ENCODE results near the gene EPHA10.

- TF ChIP-seq, protein P1, sequence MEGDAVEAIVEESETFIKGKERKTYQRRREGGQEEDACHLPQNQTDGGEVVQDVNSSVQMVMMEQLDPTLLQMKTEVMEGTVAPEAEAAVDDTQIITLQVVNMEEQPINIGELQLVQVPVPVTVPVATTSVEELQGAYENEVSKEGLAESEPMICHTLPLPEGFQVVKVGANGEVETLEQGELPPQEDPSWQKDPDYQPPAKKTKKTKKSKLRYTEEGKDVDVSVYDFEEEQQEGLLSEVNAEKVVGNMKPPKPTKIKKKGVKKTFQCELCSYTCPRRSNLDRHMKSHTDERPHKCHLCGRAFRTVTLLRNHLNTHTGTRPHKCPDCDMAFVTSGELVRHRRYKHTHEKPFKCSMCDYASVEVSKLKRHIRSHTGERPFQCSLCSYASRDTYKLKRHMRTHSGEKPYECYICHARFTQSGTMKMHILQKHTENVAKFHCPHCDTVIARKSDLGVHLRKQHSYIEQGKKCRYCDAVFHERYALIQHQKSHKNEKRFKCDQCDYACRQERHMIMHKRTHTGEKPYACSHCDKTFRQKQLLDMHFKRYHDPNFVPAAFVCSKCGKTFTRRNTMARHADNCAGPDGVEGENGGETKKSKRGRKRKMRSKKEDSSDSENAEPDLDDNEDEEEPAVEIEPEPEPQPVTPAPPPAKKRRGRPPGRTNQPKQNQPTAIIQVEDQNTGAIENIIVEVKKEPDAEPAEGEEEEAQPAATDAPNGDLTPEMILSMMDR (IDR thresholded peaks at IDR 0.05 in 4 of 5, conservative IDR thresholded peaks at IDR 0.05 in 1 of 5), result no peak
- TF ChIP-seq POLR2A (IDR thresholded peaks at IDR 0.05), result no peak
Measured at GRCh38 chr1:37714226-37714625, 50.7 kb downstream of the EPHA10 start.
